Fibroblast of villous mesenchyme (primary cell): ENCODE results near the gene TMPRSS7. TPM values are rescaled to one million over a fixed set of nuclear protein-coding genes. Genes with fewer than 3 reads are reported as not detected.

Experiments used
- DNase-seq: peaks from one replicate; pipeline ENCODE4 v3.0.0-alpha.2; 2010; ENCODE audit warnings: low read depth
- H3K4me3 ChIP-seq: 2 replicates; pipeline ENCODE4 v1.5.1; 2011; ENCODE audit warnings: low read depth, mild to moderate bottlenecking, low read length
- small RNA-seq: library from RNA; depleted of rRNA; stranded (forward); fragments of <200 nt; gene quantifications from one replicate; pipeline ENCODE3, GENCODE V24; 2012
- total RNA-seq: library from RNA; depleted of rRNA; stranded (reverse); fragments of >200 nt; gene quantifications from 2 replicates; pipeline ENCODE4 v1.2.3, GENCODE V29; 2012
- TF ChIP-seq, protein P1 (sequence below): IDR thresholded peaks from 2 replicates; pipeline ENCODE4 v1.5.1; 2012; ENCODE audit warnings: low read depth, mild to moderate bottlenecking, low read length; ENCODE audit not compliant: insufficient read depth

The TMPRSS7 gene
- total RNA-seq, 1 donor: not detected

DNA sequence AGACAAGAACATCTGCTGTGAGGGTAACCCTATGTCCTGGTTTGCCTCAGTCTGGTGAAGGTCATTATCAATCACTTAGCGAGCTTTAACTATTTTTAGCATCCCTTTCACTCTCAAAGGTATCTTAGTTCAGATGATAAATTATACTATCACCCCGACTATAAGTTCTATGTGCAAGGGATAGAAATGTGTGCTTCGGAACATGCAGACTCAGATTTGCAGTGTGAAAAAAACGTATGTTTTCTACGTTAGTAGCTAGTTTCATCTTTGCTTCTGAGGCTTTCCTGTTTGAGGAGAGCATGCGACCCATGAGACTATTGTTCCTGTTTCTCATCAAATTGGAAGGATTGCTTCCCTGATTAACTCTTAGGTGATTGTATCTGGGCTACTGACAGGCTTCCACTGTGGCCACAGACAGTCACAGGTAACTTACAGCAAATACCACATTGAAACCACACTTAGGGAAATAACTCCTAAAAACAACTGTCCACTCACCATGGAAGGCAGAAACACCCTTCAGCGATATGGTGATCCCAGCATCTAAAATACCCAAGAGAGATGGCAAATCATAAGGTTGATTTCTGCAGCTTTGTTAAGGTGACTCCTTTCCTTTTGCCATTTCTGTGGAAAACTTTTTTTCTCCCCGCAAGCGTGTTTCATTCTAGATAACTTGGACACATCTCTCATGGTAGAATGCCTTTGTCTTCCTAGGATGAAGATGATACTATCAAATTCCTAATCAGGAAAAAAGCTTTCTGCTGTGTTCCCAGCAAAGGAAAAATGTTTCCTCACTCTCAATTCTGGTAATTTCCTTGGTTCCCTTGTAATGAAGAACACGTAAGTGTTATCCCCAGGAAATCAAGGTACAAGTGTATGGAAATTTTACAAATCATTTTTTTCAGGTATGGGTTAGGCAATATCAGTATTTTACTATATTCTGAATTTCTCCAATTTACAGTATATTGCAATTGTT, 93.3 kb downstream of the TMPRSS7 start:
- TF ChIP-seq, protein P1, sequence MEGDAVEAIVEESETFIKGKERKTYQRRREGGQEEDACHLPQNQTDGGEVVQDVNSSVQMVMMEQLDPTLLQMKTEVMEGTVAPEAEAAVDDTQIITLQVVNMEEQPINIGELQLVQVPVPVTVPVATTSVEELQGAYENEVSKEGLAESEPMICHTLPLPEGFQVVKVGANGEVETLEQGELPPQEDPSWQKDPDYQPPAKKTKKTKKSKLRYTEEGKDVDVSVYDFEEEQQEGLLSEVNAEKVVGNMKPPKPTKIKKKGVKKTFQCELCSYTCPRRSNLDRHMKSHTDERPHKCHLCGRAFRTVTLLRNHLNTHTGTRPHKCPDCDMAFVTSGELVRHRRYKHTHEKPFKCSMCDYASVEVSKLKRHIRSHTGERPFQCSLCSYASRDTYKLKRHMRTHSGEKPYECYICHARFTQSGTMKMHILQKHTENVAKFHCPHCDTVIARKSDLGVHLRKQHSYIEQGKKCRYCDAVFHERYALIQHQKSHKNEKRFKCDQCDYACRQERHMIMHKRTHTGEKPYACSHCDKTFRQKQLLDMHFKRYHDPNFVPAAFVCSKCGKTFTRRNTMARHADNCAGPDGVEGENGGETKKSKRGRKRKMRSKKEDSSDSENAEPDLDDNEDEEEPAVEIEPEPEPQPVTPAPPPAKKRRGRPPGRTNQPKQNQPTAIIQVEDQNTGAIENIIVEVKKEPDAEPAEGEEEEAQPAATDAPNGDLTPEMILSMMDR: no peak
- no peak overlapping the region for H3K4me3 ChIP-seq
- no peak for DNase-seq

DNA sequence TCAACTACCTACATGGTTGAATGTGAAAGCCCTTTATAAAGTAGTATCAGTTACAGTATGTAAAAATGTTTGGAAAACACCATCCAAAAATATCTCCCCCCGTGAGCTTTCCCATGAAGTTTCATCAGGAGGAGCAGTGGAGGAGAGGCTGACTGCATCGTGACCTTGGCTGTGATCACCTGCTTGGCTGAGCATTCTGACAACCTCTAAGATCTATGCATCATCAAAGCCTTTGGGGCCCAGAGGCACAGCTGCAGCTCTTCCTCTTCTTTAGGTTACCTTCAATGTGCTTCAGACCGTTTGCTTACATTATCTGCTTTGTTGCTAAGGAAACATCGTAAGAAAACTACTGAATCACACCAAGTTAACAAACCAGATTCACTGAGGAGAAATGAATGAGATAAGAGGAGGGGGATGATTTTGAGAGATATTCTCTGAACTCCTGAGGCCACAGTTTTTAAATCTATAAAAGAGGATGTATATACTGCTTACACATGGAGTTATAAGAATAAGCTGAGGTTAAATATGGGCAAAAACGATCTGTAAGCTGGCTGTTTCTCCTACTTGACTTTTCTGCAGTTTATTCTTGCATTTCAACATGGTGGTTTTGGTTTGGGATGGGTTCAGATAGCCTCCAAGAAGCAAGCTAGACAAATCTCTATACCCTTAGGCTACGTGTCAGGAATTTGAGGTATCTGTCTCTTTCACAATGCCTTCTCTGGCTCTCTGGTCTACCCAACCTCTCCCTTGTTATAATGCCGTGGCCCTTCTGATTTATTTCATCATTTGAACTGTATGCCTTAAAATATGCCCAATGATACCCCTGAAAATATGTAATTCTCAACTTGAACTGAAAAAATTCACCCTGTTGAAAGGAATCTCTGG, 94.5 kb downstream of the TMPRSS7 start:
- peak; percentile 20 for DNase-seq
- TF ChIP-seq, protein P1: no peak
- no peak overlapping the region for H3K4me3 ChIP-seq

DNA sequence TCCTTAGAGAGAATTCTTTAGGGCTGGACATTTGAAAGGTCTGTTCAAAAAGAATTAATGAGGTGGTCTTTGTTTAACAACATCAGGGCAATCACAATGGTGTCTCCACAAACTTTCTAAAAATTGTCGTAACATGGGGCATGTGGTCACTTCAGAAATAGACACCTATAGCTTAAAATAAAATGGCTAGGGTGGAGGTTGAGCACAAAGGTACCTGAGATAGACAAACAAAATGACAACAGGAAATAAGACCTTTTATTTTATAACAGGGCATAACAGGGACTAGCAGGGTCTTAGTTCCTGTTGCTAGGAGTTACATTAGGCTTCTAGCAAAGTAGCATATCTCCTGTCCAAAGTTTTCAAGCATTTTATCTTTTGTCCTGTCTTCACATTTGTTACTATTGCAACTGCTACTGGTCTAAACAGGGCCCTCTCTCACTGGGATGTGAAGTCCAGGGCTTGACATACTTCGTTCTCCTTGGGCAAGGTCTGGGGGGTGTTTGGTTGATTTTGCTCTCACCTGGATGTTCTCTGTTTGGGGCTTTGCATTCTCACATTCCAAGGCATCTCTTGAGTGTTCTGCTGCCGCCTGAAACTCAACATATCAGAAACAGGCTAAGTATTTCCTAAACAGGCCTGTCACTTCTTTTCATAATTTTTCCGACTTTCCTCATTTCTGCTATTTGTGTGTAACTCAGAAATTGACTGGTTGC, 95.5 kb downstream of the TMPRSS7 start:
- TF ChIP-seq, protein P1: no peak
- no peak for DNase-seq
- H3K4me3 ChIP-seq: no peak overlapping the region

DNA sequence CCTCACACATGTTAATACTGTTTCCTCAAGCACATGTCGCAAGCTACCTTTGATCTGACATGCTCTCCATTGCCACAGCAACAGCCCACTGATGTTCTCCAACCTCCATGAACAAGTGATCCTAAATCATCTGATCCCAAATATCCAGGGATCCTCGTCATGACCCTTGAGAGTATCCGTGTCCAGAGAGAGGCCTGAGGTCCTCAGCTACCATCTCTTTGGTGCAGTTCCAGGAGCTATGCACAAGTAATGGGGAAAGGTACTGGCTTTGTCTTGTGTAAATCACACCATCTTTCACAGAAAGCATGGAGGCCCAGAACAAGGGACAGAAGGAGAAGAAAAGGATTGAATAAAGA, 96.1 kb downstream of the TMPRSS7 start:
- TF ChIP-seq, protein P1: no peak
- H3K4me3 ChIP-seq: no peak overlapping the region
- DNase-seq: no peak

Small RNA genes within 50 kb of the gene (small RNA-seq; reads per million reads assigned to genes)
- gene MIR567: not detected

Other genes starting within 250 kb of the TMPRSS7 start
- gene PHLDB2, start 175.5 kb upstream of the TMPRSS7 start, total RNA-seq: 82.1 and 111 TPM in 2 replicates
- gene ABHD10, start 55.7 kb upstream of the TMPRSS7 start, total RNA-seq: 20.3 and 38.0 TPM in 2 replicates
- gene TAGLN3, start 35.8 kb upstream of the TMPRSS7 start, total RNA-seq: under 0.01 TPM in 1 of 2 replicates, not detected in the other
- 5.2 and 7.3 TPM in 2 replicates for gene C3orf52, start 51.7 kb downstream of the TMPRSS7 start, total RNA-seq
- not detected in 2 replicates for gene GCSAM, start 98.5 kb downstream of the TMPRSS7 start, total RNA-seq